ENCODE measurements around the gene SEC23IP. TPM values are rescaled to one million over a fixed set of nuclear protein-coding genes. Genes with fewer than 3 reads are reported as not detected.
A peak's percentile ranks its signal among the peaks of the same experiment; 100 is the strongest.
"Not testable (repeated sequence)": the region's sequence is repeated elsewhere in the genome, so short reads cannot be mapped to it uniquely, and the experiment has no call there.

Gene SEC23IP
- total RNA-seq, 4 donors from 2014 or later, result 15.4 to 51.3 (median 31.1) TPM

DNA sequence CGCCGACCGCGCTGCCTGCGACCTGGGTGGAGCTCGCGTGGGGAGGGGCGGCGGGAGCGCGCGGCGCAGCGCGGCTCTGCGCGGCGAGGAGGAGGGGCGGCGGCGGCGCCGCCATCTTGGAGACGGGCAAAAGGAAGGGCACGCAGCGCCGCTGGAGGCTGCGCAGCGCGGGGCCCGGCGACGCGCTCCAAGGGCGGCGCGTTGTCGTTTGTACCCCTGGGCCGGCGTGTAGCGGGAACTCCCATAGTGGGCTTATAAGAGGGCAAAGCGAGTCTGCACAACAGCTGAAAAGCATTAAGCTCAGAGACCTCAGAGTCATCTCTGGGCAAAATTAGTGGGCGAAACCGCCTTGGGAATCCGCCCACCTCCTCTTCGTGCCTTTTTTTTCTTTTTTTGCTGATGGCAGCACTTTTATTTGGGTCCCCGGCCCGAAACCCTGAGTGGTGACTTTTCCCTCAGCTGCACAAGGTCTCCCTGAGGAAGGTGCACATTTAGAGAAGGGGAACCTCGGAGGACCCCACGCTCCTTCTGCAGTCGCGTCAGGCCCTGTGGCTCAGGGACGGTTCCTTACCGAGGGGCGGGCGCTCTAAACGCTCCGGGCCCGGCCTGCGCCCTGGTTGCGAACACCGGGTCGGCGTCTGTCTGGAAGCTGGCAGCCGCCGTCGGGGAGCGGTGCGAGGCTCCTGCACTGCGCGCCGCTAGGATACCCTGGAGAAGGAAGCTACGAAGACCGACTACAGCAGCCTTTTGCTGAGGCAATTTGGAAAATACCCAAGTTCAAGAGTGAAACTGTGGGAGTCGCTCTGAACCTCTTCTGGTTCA, 19.5 kb upstream of the SEC23IP start:
- ATAC-seq, result peak; percentile 97
- no peak for TF ChIP-seq EP300 (IDR thresholded peaks at IDR 0.05)
- TF ChIP-seq POLR2A (IDR thresholded peaks at IDR 0.05), result peak in 1 of 2 donors; percentile 61
- TF ChIP-seq POLR2AphosphoS5 (IDR thresholded peaks at IDR 0.05), result peak; percentile 67
- TF ChIP-seq, protein P1, sequence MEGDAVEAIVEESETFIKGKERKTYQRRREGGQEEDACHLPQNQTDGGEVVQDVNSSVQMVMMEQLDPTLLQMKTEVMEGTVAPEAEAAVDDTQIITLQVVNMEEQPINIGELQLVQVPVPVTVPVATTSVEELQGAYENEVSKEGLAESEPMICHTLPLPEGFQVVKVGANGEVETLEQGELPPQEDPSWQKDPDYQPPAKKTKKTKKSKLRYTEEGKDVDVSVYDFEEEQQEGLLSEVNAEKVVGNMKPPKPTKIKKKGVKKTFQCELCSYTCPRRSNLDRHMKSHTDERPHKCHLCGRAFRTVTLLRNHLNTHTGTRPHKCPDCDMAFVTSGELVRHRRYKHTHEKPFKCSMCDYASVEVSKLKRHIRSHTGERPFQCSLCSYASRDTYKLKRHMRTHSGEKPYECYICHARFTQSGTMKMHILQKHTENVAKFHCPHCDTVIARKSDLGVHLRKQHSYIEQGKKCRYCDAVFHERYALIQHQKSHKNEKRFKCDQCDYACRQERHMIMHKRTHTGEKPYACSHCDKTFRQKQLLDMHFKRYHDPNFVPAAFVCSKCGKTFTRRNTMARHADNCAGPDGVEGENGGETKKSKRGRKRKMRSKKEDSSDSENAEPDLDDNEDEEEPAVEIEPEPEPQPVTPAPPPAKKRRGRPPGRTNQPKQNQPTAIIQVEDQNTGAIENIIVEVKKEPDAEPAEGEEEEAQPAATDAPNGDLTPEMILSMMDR (IDR thresholded peaks at IDR 0.05), result peak in 1 of 4 experiments; percentile 22
- H3K9me3 ChIP-seq, result no peaks in the 10 kb centered on the region
- H3K4me1 ChIP-seq, result peaks cover 0 to 46% (median 7%) of the 10 kb centered on the region in 3 donors
- H3K4me3 ChIP-seq, result peak overlapping the region; percentile 86 to 94
- no peaks in the 10 kb centered on the region for H3K36me3 ChIP-seq
- peak overlapping the region; percentile 68 to 89 (median 84) for H3K27ac ChIP-seq
- 0% methylated on average over 2 to 7 of the region's 75 CpGs for WGBS, 2 donors (ENCODE audit: low coverage in 1 of 2)
- no peaks in the 10 kb centered on the region for H3K27me3 ChIP-seq

- TF ChIP-seq POLR2AphosphoS5 (IDR thresholded peaks at IDR 0.05), result no peak
- TF ChIP-seq POLR2A (IDR thresholded peaks at IDR 0.05), result no peak
- TF ChIP-seq EP300 (IDR thresholded peaks at IDR 0.05), result no peak
- TF ChIP-seq, protein P1 (IDR thresholded peaks at IDR 0.05), result no peak
- no peaks in the 10 kb centered on the region for H3K36me3 ChIP-seq
- no peaks in the 10 kb centered on the region for H3K9me3 ChIP-seq
- peaks cover 0 to 7% (median 0%) of the 10 kb centered on the region in 3 donors for H3K4me1 ChIP-seq
- H3K27ac ChIP-seq, result no peak overlapping the region
- H3K27me3 ChIP-seq, result no peaks in the 10 kb centered on the region
- ATAC-seq, result no peak
- 56 to 80% methylated on average over 1 to 2 of the region's 2 CpGs for WGBS, 2 donors (ENCODE audit: low coverage in 1 of 2)
- no peak overlapping the region for H3K4me3 ChIP-seq
Observed at GRCh38 chr10:119878524-119878923, 14.0 kb upstream of the SEC23IP start.

DNA sequence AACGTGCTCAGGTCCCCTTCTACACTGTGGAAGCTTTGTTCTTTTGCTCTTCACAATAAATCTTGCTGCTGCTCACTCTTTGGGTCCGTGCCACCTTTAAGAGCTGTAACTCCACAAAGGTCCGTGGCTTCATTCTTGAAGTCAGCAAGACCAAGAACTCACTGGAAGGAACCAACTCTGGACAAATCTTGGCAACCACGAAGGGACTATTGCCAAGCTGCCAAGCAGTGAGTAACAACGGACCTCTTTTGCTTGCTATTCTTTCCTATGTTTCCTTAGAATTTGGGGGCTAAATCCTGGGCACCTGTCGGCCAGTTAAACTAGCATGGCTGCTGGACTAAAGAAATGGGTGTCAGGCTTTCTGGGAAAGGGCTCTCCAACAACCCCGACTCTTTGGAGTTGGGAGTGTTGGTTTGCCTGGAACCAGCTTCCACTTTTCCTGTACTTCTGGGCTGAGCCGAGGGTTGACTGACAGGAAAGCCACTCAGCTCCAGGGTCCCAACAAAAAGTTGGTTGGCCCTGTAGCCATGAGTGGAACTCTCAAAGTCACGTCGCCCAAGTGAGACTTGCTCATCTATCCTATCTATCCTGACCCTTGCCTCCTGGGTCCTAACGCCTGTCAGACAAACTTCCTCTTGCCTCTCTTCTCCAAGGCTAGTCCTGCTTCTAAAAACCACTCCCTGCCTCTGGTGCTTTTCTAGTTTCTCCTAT, 8.5 kb upstream of the SEC23IP start:
- H3K36me3 ChIP-seq, H3K4me3 ChIP-seq, H3K9me3 ChIP-seq, H3K27ac ChIP-seq, H3K4me1 ChIP-seq, ATAC-seq, H3K27me3 ChIP-seq: not testable (repeated sequence)
- WGBS, 2 donors (ENCODE audit: low coverage in 1 of 2), result 74 to 77% methylated on average over 4 to 9 of the region's 11 CpGs

GRCh38 chr10:119886070-119886469, 6.5 kb upstream of the SEC23IP start:
- WGBS, 2 donors (ENCODE audit: low coverage in 1 of 2), result 88 to 93% methylated on average over 3 to 6 of the region's 6 CpGs
- H3K27me3 ChIP-seq, H3K36me3 ChIP-seq, H3K9me3 ChIP-seq, ATAC-seq, H3K27ac ChIP-seq, H3K4me3 ChIP-seq, H3K4me1 ChIP-seq: not testable (repeated sequence)

- not testable (repeated sequence) for H3K9me3 ChIP-seq, H3K27ac ChIP-seq, H3K4me3 ChIP-seq, H3K36me3 ChIP-seq, H3K27me3 ChIP-seq, ATAC-seq
- peaks cover 3 to 15% (median 5%) of the 10 kb centered on the region in 3 donors for H3K4me1 ChIP-seq
- WGBS, 2 donors (ENCODE audit: low coverage in 1 of 2), result 65 to 75% methylated on average over 2 of the region's 3 CpGs
Observed at GRCh38 chr10:119888715-119889114, 3.8 kb upstream of the SEC23IP start.

DNA sequence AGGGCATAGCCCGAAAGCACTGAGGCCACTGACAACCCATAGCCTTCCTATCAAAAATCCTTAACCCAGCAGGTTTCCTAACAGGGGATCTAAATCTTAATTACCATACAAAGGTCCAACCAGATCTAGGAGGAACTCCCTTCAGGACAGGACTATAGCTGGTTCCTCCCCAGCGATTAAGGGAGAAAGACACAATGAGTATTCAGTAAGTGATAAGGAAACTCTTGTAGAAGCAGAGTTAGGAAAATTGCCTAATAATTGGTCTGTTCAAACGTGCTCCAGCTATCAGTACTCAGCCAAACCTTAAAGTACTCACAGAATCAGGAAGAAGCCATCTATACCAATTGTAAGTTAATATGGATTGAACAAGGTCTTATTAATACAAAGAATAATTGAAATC, 3.3 kb upstream of the SEC23IP start:
- not testable (repeated sequence) for ATAC-seq, H3K27me3 ChIP-seq, H3K4me3 ChIP-seq, H3K27ac ChIP-seq, H3K9me3 ChIP-seq, H3K36me3 ChIP-seq
- whole genome bisulfite sequencing, 2 donors (ENCODE audit: low coverage in 1 of 2), result 49 to 59% methylated on average over 3 of the region's 3 CpGs
- H3K4me1 ChIP-seq, result peaks cover 8 to 20% (median 8%) of the 10 kb centered on the region in 3 donors

DNA sequence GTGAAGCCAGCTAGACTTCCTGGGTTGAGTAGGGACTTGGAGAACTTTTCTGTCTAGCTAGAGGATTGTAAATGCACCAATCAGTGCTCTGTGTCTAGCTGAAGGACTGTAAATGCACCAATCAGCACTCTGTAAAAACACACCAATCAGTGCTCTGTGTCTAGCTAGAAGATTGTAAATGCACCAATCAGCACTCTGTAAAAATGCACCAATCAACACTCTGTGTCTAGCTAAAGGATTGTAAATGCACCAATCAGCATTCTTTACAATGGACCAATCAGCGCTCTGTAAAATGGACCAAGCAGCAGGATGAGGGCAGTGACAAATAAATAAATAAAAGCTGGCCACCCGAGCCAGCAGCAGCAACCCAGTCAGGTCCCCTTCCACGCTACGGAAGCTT, 2.2 kb upstream of the SEC23IP start:
- not testable (repeated sequence) for H3K27ac ChIP-seq, ATAC-seq, H3K4me3 ChIP-seq, H3K9me3 ChIP-seq, H3K36me3 ChIP-seq, H3K27me3 ChIP-seq
- 82 to 90% methylated on average over 3 to 4 of the region's 4 CpGs for WGBS, 2 donors (ENCODE audit: low coverage in 1 of 2)
- peaks cover 8 to 31% (median 12%) of the 10 kb centered on the region in 3 donors for H3K4me1 ChIP-seq

- WGBS, 2 donors (ENCODE audit: low coverage in 1 of 2), result 17 to 54% methylated on average over 1 to 10 of the region's 14 CpGs
- ATAC-seq, H3K36me3 ChIP-seq, H3K27me3 ChIP-seq, H3K9me3 ChIP-seq: not testable (repeated sequence)
- Histone ChIP-seq H3K4me3 (peak overlapping the region; percentile 91 to 97), H3K4me1 (peaks cover 12 to 46% (median 22%) of the 10 kb centered on the region in 3 donors), H3K27ac (peak overlapping the region in 3 of 4 donors; percentile 90 to 95 (median 92))
Observed at GRCh38 chr10:119891849-119892187, 712 bp upstream of the SEC23IP start.
